HG02588 (cell line): ENCODE measurements around the gene SLBP.
A peak's percentile ranks its signal among the peaks of the same experiment; 100 is the strongest.
"Not testable (repeated sequence)": the region's sequence is repeated elsewhere in the genome, so short reads cannot be mapped to it uniquely, and the experiment has no call there.

Source experiments
- ATAC-seq: cut with Tn5 transposase; IDR thresholded peaks from one replicate; pipeline ENCODE4 v1.9.1; 2021; ENCODE audit warnings: mild to moderate bottlenecking, moderate library complexity; ENCODE audit not compliant: unreplicated experiment

The SLBP gene

DNA sequence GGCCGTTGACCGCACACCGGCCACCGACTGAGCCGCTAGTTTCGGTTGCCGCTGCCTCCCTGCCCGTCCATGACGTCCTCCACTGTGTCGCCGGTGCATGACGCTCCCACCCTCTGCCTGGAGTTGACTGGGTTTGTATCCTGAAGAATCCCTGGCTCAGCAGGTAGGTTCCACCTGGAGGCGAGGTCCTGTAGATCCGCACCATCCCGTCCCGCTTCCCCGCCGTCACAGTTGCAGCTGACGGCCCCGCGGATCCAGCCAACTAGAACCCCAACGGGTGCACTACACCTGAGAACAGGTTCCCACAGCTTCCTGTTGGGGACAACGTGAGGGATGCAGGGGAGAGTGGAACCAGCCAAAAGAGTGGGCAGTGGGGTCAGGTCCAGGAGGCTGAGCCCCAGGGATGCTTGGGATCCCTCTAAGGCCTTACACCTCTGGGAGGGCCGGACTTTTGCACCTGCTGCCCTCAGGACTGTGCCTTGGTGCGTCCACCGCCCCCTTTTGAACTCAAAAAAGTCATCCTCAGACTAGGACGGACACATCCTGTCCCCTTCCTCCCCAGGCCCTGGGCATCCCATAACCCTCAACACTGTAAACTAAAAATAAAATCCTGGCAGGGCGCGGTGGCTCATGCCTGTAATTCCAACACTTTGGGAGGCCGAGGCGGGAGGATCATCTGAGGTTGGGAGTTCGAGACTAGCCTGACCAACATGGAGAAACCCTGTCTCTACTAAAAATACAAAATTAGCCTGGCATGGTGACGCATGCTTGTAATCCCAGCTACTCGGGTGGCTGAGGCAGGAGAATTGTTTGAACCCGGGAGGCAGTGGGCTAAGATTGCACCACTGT lies 1.1 kb upstream of the SLBP start:
- ATAC-seq = peak; percentile 4

DNA sequence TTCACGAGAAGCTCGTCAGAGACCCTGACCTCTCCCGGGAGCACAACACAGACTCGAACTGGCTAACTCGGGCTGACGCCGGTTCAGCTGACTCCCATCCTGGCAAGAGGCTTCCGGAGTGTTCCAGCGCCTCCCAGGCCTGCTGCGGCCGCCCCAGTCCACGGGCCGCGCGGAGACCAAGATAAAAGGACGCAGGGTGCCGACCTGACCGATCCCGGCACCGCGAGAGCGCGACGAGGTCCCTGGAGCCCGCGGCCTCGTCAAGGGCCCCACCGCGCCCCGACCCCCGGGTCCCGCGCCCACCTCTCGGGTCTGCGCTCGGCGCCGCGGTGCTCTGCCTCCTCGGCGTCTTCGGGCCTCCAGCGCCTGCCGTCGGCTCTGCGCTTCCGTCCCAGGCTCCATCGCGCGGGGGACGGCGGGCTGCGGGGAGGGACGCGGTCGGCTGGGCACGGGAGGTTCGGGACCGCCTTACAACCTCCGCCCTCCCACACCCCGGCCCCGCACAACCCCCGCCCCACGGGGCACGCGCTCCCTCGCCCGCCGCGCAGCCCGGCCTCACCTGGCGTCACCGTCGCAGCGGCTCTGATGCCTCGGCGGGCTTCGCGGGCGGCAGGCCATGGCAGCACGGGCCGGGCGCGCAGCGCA lies 426 bp downstream of the SLBP start:
- ATAC-seq = peak; percentile 18

DNA sequence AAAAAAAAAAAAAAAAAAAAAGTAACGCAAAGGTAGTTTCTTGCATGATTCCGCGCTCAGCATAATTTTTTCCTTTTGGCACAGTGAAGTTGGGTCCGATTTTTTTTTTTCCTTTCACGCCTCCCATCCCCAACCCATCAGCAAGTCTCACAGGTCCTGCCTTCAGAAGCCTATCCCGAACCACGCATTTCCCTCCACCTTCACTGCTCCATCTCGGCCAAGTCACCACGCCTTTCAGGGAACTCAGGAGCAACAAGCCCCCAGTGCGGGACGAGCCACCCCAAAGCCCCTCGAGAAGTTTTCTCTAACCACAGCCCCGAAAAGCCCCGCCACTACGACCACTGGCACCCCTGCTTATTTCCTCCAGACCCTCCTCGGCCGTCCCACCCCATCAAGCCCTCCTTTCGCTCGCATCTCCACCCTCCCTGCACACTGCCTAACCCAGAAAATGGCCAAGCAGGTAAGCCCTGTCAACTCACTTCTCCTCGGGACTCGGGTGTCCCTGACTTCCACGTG lies 1.0 kb downstream of the SLBP start:
- no peak for ATAC-seq

DNA sequence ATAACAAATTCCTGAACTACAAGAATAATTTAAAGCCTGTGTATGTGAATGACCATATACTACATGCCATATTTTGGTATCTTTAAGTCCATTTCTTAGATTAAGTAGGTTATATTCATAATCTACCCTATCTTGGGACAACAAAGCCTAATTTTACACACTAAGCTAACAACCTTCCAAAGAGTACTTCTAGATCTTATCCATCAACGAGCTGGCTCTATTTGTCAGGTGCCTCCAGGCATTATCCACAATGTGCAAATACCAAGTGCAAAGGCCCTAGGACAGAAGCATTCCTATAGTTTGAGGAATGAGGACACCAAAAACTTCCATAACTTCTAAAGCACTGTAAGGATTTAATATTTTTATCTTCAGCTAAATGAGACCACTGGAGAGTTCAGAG lies 3.5 kb downstream of the SLBP start:
- no peak for ATAC-seq

DNA sequence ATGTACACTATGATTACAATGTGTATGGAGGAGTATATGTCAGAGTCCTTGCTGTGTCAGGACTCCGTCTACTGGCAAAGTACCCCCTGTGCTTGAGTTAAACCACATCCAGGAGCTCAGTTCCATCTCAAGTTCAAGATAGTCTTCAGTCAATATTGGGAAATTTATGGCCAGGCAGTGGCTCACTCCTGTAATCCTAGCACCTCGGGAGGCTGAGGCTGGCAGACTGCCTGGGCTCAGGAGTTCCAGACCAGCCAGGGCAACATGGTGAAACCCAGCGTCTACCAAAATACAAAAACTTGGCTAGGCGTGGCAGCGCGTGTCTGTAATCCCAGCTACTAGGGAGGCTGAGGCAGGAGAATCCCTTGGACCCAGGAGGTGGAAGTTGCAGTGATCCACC lies 5.8 kb downstream of the SLBP start:
- ATAC-seq = no peak

DNA sequence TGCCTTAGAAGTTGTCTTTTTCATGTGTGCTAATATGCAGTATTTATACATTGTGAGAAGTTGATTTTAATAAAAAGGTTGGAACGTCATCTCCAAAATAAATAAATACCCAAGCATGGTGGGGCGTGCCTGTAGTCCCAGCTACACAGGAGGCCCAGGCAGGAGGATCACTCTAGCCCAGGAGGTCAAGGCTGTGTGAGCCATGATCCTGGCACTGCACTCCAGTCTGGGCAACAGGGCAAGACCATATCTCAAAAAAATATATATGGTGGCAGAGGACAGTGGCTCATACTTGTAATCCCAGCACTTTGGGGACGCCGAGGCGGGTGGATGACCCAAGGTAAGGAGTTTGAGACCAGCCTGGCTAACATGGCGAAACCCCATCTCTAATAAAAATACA lies 6.4 kb downstream of the SLBP start:
- no peak for ATAC-seq

DNA sequence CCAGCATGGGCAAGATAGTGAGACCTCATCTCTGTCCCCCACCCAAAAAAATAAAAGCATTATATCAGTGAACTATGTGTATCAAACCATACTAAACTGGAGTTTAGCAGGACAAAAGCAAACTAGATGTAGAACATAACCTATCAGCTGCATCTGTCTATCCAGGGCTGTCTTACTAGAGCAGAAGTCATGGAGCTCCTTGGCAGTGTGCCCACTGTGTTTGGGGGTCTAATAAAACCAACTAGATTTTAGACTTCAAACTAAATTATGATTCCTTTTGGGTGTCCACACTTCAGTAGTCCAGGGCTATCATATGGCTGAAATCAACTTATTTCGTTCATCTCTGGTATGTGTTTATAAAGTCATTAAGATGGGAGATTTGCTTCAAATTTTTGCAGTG lies 8.3 kb downstream of the SLBP start:
- ATAC-seq = no peak

DNA sequence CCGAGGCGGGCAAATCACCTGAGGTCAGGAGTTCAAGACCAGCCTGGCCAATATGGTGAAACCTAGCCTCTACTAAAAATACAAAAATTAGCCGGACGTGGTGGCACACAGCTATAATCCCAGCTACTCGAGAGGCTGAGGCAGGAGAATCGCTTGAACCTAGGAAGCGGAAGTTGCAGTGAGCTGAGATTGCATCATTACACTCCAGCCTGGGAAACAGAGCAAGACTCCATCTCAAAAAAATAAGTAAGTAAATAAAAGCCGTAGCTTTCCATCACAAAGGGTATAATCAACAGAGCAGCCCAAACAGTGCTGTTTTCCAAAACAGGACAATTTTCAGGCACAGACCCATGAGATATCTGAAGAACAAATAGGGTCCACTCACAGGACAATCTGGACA lies 10.4 kb downstream of the SLBP start:
- not testable (repeated sequence) for ATAC-seq

DNA sequence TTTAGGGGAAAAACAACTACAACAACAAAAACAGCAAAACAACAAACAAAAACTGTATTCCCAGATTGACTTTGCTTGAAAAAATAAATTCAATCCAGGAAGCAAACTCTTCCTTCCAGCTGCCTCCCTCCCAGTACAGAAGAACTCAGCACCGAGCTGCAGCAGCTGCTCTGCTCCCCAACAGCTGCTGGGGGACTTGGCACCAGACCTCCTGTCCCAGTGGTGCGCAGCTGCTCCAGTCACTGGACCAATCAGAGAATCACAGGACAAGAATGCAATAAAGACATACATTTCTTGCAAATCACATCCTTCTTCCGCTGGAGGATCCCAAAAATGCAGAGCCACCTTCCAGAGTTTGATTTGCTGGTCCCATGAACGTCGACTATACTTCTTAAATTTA lies 16.2 kb downstream of the SLBP start:
- ATAC-seq = no peak

DNA sequence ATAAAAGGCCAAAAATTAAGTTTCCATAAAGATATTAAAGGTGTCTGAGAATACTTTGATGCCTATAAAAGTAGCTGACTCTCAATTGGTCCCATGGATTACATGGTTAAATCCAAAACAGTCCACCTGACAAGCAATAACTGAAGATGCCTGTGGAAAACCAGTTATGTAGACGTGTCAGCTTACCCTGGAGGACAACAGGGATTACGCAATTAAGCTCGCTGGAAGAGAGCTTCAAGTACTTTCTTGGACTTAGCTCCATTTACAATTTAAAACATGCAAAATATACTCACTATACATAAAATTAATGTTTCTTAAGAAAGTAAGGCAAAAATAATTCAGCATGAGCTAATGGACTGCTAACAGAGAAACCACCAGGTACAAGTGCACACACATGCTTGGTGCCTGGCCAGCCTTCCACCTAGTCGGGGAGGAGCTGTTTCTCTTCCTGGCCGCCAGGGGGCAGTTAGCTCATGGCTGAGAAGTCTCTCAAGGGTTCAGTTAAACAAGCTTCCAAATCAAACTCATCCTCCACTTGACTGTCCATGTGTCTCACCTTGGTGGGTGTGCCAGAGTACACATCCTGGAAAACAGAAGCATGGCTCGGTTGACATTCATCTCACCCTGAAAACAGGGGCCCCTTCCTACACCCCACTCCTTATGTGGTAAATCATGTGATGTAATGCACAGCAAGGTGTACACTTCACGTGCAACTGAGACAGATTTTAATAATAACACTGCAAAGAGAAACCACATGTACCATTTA lies 18.8 kb downstream of the SLBP start:
- ATAC-seq = peak; percentile 72

DNA sequence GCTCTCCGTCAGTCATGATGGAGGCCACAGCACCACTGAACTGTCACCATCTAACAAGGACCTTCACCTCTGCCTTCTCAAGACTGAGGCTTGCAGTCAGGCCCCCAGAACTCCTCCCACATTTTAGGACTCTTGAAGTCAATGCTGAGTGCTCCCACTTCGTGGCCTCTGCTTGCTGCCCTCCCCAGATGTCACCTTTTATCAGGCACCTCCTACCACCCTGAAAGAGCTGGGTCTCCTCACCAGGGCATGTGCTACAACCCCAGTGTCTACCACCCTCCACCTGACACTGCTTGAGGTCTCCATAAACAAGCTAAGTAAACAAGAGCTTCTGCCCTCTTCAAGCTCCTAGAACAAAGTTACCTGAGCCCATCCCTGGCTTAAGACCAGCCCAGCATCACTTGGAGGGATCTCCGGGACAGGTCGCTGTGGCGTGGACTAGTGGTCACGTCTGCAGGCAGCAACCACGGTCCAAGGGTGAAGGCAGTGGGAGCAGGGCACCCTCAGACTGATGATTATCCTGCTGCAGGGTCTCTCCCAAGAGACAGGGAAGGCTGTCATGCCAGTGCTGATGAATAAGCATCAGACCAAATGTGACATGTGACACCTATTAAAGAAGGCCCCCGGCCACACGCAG lies 20.3 kb downstream of the SLBP start:
- no peak for ATAC-seq

DNA sequence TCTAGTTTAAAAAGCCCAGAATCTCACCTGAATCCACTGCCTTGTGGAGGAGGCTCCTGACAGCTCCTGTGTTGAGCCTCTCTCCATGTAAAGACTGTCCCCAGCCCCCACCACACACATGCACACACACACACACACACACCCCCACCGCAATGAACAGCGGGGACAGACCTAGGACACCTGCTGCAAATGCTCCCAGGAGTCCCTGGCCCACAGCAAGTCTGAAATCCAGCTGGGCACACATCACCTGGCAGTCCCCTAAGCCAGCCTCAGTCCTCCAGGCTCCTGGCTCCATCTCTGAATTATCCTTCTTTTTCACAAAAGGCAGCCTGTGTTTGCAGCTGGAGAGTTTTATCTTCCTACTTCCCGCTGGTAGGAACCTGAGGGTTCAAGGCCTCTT lies 21.4 kb downstream of the SLBP start:
- ATAC-seq = no peak

DNA sequence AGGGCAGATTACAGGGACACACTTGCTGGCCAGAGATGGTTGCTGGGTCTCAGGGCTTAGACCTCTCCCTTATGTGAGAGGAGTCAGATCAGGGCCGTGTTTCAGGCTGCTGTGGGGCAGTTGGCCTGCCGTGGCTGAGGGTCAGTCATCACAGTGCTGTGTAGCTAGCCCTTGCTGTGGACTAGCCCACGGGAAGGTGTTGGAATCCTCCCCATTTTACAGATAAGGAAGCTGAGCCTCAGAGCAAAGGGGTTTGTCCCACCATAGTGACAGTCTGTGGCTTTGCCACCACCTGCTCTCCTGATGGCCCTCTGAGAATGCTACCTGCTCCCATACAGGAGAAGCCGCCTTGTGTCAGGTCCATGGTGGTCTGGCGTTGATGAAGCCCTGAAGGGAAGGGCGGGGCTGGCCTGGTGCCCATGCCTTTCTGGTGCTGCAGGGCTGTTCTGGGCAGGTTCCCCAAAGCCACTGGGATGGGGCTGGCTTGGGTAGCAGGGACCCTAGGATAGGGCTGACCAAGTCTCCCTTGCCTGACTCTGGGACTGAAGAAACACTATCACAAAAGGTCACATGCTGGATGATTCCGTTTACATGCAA lies 25.6 kb downstream of the SLBP start:
- ATAC-seq = no peak

DNA sequence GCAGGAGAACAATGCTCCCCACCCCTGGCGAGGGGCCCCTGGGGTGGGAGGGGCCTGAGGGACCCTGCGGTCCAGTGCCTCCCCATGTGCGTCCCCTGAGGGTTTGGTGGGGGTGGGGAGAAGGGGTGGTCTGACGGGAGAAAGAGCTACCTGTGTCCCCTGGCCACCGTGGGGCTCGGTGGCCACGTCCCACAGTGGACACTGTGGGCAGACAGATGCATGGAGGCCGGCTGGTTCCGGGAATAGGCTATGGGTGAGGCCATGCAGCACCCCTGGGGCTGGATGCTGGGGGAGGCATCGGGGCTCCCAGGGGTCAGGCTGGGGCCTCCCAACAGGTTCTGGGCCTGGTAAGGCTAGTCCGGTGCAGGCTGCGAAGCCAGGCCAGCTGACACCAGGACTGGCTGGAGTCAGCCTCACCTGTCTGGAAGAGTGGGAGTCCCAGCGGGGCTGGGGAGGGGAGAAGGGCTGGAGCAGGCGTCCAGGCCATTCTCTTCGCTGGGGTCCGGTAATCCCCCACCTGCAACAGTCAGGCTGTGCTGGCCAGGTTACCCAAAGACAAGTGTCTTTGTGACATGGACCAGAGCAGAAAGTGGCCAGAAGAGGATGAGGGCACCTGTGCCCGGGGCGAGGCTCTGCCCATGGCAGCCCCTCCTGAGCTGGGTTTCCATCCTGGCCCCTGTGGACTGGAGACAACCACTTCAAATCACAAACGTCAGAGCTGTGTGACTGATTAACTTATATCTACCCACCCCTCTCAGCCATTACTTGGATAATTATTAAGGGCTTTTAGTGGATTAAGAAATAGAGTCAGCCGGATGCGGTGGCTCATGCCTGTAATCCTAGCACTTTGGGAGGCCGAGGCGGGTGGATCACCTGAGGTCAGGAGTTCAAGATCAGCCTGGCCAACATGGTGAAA lies 26.6 kb downstream of the SLBP start:
- no peak for ATAC-seq

DNA sequence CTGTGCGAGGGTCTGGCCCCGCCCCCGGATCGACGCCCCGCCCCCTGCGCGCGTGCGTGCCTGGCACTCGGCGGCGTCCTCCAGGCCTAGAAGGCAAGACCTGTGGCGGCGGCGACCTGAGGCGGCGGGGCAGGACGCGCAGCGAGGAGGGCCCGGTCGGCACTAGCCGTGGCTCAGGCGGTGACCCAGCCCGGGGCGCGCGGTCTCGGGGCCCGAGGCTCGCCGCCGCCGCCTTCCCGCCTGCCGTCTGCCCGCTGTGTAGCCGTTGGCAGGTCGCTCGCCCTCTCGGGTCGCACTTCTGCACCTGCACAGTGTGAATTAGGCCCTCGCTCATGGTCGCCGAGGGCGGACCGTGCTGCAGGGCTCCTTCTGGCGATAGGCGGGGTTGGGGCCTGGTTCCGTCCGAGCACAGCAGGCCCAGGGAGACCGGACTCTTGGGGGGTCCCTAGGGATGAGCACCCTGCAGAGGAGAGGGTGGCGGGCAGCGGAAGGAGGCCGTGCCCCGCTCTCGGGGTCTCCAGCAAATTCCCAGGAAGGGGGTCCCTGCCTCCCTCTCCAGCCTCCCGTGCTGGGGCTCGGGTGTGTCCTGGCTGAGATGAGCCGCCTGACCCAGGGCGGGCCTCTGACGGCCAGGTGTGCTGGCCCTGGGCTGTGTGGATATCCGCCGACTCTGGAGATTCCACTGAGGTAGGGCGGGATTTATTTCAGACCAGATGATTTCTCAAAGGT lies 27.4 kb downstream of the SLBP start:
- peak; percentile 2 for ATAC-seq

DNA sequence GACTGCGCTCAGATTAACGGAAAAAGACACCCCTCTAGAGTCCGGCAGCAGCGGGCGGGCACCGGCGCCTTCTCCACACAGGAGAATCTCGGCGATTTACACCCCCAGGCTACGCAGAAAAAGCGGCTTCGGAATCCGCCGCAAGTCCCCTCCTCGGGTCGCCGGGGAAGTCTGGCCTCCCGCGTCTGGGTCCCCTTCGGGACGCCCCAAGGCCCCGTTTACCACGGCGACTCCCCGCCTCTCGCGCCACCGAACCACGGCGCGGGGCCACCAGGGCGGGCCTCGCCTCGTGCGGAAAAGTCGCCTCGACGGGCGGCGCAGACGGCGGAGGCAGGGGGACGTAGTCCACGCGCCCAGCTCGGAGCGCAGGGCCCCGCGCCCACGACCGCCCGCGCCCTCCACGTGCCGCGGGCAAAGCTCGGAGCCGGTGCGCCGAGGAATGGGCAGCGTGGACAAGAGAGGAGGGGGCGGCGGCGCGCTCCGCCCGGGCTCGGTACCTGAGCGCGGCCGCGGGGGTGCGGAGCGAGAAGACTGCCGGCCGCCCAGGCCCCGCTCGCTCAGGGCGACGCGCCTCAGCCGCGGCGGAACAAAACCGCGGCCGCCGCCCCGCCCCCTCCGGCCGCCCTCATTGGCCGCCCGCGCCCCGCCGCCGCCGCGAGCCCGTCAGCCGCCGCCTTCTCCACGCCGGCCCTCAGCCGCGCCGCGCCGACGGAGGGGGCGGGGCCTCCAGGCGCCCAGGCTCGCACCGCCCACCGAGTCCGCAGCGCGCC lies 28.2 kb downstream of the SLBP start, which contains the start of gene FAM53A:
FAM53A (minus strand) TSS at position 578 of the 770 bp plus-strand sequence. CDS start 15,572 bp downstream, outside the sequence.
- ATAC-seq = peak; percentile 81

DNA sequence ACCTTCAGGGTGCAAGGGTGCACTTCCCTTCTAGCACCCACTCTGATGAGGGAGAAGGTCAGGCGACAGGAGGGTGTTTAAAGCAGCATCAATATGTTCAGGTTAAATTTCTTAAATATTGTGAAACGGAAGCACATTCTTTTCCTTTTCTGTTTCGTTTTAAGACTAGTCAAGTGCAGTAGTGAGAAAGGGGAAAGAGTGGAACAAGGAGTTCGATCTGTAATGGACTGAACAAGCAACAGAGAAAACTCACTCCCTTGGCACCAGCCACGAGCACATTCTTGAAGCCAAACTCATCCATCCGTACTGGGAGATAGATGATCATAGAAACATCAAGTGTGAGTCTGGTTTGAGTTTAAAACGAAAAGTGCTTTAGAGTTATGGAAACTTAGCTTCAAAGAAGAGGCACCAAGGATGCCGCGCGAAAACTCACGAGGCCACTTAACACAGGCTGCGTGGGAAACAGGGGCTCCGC lies 28.8 kb downstream of the SLBP start:
- ATAC-seq = no peak

DNA sequence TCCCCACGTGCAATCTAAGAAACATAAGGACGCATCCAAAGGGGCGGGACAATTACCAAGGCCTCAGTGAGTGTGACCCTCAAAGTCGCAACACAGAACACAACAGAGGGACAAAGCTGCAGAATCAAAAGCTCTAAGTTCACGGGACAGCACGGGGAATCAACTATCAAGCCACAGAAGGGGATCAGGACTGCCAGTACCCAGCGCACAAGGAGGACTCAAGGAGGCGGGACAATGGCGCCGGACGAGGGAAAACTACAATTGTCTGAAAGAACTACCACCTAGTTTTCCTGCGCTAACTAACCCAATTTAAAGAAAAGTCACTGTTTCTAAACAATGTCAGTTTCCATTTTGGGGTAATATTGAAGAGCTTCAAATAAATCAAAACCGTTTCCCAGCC lies 29.3 kb downstream of the SLBP start:
- ATAC-seq = no peak
